Breast epithelium (tissue), 4 donors: ENCODE data around the gene VCX2. TPM values are rescaled to one million over a fixed set of nuclear protein-coding genes. Genes with fewer than 3 reads are reported as not detected.
"Not testable (repeated sequence)": the region's sequence is repeated elsewhere in the genome, so short reads cannot be mapped to it uniquely, and the experiment has no call there.

Experiments
- DNase-seq, 2 donors: peaks; one replicate each; pipeline ENCODE4 v3.0.0-alpha.2; 2019; ENCODE audit warnings: low spot score in 2 of 2
- H3K27ac ChIP-seq, 2 donors: fragments of 200-600 bp; sonication (generic) in 1 of 2; one replicate each; pipeline ENCODE4 v1.5.1; 2016 to 2019; ENCODE audit warnings: mild to moderate bottlenecking in 1 of 2
- H3K27me3 ChIP-seq, 2 donors: fragments of 200-600 bp; sonication (generic) in 1 of 2; one replicate each; pipeline versions ENCODE4 v1.5.1 to v1.6.0; 2017 to 2019; ENCODE audit warnings: control low read depth in 1 of 2, mild to moderate bottlenecking in 1 of 2
- H3K36me3 ChIP-seq: fragments of 200-600 bp; one replicate; pipeline ENCODE4 v1.5.1; 2019
- H3K4me1 ChIP-seq, 2 donors: fragments of 200-600 bp; sonication (generic); one replicate each; pipeline ENCODE4 v1.5.1; 2016 to 2019; ENCODE audit warnings: control low read depth in 1 of 2
- H3K4me3 ChIP-seq, 3 donors: fragments of 200-600 bp; sonication (generic); 1 replicate in 2 of 3; 2 replicates in 1 of 3; pipeline ENCODE4 v1.5.1; 2016 to 2019; ENCODE audit warnings: mild to moderate bottlenecking in 3 of 3, moderate library complexity in 2 of 3
- H3K9me3 ChIP-seq, 2 donors: fragments of 200-600 bp; sonication (generic) in 1 of 2; one replicate each; pipeline ENCODE4 v1.5.1; 2016 to 2019; ENCODE audit warnings: control low read depth in 1 of 2
- POLR2A ChIP-seq: fragments of 450-650 bp; IDR thresholded peaks from one replicate; pipeline ENCODE4 v1.6.1; 2016; ENCODE audit warnings: antibody characterized with exemption, mild to moderate bottlenecking, moderate library complexity
- POLR2AphosphoS5 ChIP-seq, 3 donors: sonication (generic); formaldehyde crosslinking; IDR thresholded peaks; one replicate each; pipeline ENCODE4 v1.6.1; 2017; ENCODE audit warnings: antibody characterized with exemption in 3 of 3
- intact Hi-C: fragments of 100-400 bp; cut with DNase I; formaldehyde crosslinking; loops from one replicate; pipeline ENCODE4 v1.15.1; 2023; ENCODE audit warnings: low total_unique reads
- total RNA-seq, 3 donors: library from RNA; depleted of rRNA; stranded (reverse); fragments of >200 nt; gene quantifications; one replicate each; pipeline ENCODE4 v1.1.0, GENCODE V29; 2016
- TF ChIP-seq, protein P1 (sequence below), 3 donors: fragments of 450-650 bp; IDR thresholded peaks; one replicate each; pipeline ENCODE4 v1.5.1; 2016 to 2017; ENCODE audit warnings: antibody characterized with exemption in 3 of 3, mild to moderate bottlenecking in 3 of 3, moderate library complexity in 3 of 3

Gene VCX2
- total RNA-seq = not detected

DNA sequence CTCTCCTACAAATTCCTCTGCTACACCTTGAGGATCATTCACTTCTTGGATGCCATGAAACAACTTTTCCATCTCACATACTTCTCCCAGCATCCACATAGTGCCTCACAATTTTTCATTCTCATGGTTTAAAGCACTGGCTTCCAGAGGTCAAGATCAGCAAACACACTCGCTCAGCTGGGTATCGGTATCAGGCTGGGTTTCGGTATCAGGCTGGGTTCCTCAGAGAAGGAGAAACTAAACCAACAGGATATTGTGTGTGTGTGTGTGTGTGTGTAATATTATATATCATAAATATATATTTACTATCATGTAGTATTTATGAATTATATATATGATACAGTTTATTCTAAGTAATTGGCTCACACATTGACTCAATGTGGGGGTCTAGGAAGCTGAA, at the start of gene VCX2:
Gene VCX2 (minus strand): TSS at position 99 of the 400 bp plus-strand sequence. CDS start 624 bp downstream, outside the sequence.
- not testable (repeated sequence) for DNase-seq, H3K9me3 ChIP-seq, H3K4me3 ChIP-seq

GRCh38 chrX:8204943-8205342, 33.9 kb upstream of the VCX2 start:
- H3K27me3 ChIP-seq = no peaks in the 10 kb centered on the region

More for the DNA sequence above, at the start of gene VCX2:
- H3K27me3 ChIP-seq, intact Hi-C loops, H3K4me1 ChIP-seq, H3K27ac ChIP-seq, H3K36me3 ChIP-seq: not testable (repeated sequence)

DNA sequence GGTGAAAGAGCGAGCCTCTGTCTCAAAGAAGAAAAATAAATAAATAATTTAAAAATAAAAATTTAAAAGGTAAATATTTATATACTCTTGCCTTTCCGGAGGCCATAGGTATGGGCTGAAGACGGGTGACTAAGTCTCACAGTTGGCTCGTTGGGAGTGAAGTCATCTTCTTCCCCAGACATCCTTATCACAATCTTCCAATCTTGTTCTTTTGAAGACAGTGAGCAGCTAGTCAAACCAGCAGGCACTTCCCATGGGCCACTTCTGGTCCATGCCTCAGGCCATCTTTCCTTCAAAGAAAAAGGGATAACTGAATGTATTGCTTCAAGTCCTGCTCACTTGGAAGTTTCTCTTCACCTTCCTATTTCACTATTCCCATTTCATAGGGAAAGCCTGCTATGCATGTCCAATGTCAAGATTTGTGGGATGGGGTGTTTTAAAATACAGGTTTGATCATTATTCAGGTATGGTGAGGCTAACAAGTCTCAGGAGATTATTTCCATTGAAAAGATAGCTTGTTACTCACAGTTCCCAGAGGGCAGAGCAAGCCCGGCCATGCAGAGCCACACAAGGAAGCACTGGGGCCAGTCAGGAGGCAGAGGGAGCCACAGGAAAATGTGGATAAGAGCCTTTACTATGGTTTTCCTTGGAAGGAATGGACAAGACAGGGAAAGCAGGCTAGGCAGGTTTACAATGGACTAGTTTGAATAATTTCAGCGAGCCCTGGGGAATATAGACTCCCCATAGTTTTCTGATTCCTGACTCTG, 33.3 kb upstream of the VCX2 start:
- H3K27ac ChIP-seq = no peak overlapping the region
- intact Hi-C loops = loop anchor here (2.0 kb wide), 1 partner anchor 66 kb away; no protein-coding TSS in a partner anchor
- H3K4me1 ChIP-seq = no peaks in the 10 kb centered on the region
- no peaks in the 10 kb centered on the region for H3K27me3 ChIP-seq
- TF ChIP-seq POLR2AphosphoS5 (IDR thresholded peaks at IDR 0.05) = no peak
- TF ChIP-seq, protein P1, sequence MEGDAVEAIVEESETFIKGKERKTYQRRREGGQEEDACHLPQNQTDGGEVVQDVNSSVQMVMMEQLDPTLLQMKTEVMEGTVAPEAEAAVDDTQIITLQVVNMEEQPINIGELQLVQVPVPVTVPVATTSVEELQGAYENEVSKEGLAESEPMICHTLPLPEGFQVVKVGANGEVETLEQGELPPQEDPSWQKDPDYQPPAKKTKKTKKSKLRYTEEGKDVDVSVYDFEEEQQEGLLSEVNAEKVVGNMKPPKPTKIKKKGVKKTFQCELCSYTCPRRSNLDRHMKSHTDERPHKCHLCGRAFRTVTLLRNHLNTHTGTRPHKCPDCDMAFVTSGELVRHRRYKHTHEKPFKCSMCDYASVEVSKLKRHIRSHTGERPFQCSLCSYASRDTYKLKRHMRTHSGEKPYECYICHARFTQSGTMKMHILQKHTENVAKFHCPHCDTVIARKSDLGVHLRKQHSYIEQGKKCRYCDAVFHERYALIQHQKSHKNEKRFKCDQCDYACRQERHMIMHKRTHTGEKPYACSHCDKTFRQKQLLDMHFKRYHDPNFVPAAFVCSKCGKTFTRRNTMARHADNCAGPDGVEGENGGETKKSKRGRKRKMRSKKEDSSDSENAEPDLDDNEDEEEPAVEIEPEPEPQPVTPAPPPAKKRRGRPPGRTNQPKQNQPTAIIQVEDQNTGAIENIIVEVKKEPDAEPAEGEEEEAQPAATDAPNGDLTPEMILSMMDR (IDR thresholded peaks at IDR 0.05) = no peak
- TF ChIP-seq POLR2A = no peak
- no peak for DNase-seq
- H3K4me3 ChIP-seq = no peak overlapping the region
- H3K9me3 ChIP-seq = no peaks in the 10 kb centered on the region
- H3K36me3 ChIP-seq = no peaks in the 10 kb centered on the region

More at GRCh38 chrX:8204943-8205342, 33.9 kb upstream of the VCX2 start:
- intact Hi-C loops = loop anchor here (2.0 kb wide), 1 partner anchor 66 kb away; no protein-coding TSS in a partner anchor
- Histone ChIP-seq H3K27ac (no peak overlapping the region), H3K9me3 (no peaks in the 10 kb centered on the region), H3K4me3 (no peak overlapping the region), H3K4me1 (no peaks in the 10 kb centered on the region), H3K36me3 (no peaks in the 10 kb centered on the region)
- DNase-seq = no peak
- TF ChIP-seq, protein P1 (IDR thresholded peaks at IDR 0.05) = no peak
- TF ChIP-seq POLR2AphosphoS5 (IDR thresholded peaks at IDR 0.05) (no peak), POLR2A (no peak)

- Histone ChIP-seq H3K4me1 (no peaks in the 10 kb centered on the region), H3K9me3 (no peaks in the 10 kb centered on the region), H3K27me3 (no peaks in the 10 kb centered on the region), H3K4me3 (no peak overlapping the region), H3K36me3 (no peaks in the 10 kb centered on the region), H3K27ac (no peak overlapping the region)
- TF ChIP-seq POLR2A = no peak
- TF ChIP-seq, protein P1 (IDR thresholded peaks at IDR 0.05) = no peak
- no peak for TF ChIP-seq POLR2AphosphoS5 (IDR thresholded peaks at IDR 0.05)
- intact Hi-C loops = no loop called here
- DNase-seq = no peak
Measured at GRCh38 chrX:8201896-8202331, 30.8 kb upstream of the VCX2 start.

- Histone ChIP-seq H3K27me3 (no peaks in the 10 kb centered on the region), H3K9me3 (peaks cover 0 to 4% of the 10 kb centered on the region in 2 donors), H3K4me3 (no peak overlapping the region), H3K36me3 (no peaks in the 10 kb centered on the region), H3K4me1 (no peaks in the 10 kb centered on the region), H3K27ac (no peak overlapping the region)
- intact Hi-C loops = no loop called here
- TF ChIP-seq POLR2A (no peak), POLR2AphosphoS5 (IDR thresholded peaks at IDR 0.05) (no peak)
- TF ChIP-seq, protein P1 (IDR thresholded peaks at IDR 0.05) = no peak
- DNase-seq = no peak
Measured at GRCh38 chrX:8196776-8197175, 25.7 kb upstream of the VCX2 start.
